Cerebellar nuclear complex (tissue), 1 donor: Measurements from ENCODE around the gene COL17A1.

Source experiments
- DNase-seq, 2 experiments: peaks; one replicate each; lab custom pipeline; 2025; lab: John Stamatoyannopoulos, UW

COL17A1 gene

GRCh38 chr10:104098358-104098925, 12.8 kb upstream of the COL17A1 start:
- no peak for DNase-seq

DNA sequence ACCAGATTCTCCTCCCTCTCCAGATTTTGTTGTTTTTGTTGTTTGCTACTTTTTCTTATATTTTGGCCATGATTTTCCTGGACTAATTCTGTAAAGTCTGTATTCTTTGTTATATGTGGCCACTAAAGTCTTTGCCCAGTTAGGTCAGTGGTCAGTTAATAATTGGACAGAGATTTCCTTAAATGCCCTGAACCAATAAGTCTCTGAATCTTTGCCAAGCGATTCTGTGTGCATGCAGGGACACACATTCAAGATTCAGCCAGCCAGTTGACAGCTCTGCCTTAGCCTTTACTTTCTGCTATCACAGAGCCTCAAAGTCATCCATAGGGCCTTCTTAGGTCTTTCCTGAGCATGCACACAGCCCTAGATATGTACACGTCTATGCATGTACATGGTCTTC, 11.0 kb upstream of the COL17A1 start:
- DNase-seq = no peak

GRCh38 chr10:104092749-104093148, 7.1 kb upstream of the COL17A1 start:
- DNase-seq = no peak

DNA sequence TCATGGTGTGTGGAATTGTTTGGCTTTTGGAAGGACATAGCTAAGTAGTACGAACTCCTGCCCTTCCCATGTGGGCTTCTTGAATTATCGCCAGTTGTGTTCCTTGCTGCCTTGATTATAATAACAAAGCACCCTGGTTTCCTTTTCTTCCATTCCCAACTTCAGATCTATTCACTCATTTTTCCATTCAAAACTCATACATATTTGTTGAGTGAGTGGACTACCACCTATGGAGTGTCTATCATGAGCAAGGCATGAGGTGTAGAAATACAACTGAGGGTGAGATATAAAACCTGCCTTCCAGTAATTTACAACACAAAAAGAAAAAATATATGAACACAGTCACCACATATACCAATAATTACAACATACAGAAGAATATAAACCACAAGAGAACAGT, 4.9 kb upstream of the COL17A1 start:
- DNase-seq = no peak

GRCh38 chr10:104089621-104090020, 3.9 kb upstream of the COL17A1 start:
- no peak for DNase-seq

DNA sequence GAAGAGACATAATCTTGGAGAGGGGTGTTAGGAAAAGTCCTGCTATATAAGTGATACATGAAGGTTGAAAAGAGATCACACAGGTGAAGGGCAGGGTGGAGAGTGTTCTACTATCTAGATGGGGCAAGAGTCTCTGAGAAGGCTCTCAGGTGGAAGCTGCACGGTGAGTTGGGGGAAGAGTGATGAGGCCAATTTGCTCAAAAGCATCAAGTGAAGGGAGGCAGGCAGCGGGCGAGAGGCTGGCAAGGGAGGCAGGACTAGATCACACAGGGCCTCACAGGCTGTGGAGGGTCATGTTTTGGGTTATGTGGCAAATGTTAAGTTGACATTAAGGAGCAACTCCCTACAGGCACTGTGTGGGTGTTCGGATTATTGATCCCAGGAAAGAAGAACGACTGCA, 2.6 kb upstream of the COL17A1 start:
- DNase-seq = no peak

DNA sequence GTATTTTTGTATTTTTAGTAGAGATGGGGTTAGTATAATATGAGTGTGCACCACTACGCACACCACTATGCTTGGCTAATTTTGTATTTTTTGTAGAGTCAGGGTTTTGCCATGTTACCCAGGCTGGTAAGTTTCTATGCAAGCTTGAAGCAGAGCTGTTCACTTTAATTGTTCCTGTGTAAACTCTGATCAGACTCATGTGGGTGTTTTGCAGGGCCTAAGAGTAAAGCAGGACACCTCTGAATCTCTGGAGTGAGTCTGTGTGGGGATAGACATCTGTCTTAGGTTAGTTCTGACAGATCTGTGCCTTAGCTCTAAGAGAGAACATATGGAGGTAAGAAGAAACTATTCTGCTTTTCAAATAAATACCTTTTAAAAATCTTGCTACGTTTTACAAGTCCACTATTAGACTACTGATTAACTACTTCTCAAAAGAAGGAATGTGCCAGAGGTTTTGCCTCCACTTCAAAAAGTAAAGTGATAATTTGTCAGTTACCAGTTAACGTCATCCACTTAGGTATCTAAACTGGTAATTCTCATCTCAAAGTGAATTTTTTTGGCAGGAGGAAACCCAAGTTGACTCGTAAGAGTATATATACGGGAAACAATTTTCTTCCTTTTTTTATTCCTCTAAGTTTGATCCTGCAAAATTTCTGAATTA, 1.1 kb downstream of the COL17A1 start:
- no peak for DNase-seq

- no peak for DNase-seq
Observed at GRCh38 chr10:104081998-104082397, 3.7 kb downstream of the COL17A1 start.

DNA sequence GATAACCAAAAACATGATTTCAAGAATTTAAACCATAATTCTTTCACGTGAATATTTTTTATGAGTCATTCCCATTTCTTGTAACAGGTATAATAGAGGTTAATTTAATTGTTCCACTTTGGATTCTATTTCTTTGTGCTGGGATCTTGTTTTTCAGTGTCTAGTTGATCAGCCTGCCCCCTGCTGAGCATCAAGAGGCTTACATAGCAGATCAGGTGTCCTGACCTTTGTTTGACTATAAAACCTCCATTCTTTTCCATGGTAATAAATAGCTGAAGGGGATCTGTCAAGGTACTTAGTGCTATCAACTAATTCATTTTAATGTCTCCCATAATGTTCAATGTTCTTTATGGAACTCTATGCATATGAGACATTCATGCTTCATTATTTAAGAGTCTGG, 4.9 kb downstream of the COL17A1 start:
- DNase-seq = no peak

GRCh38 chr10:104077663-104078151, 8.0 kb downstream of the COL17A1 start:
- DNase-seq = no peak

DNA sequence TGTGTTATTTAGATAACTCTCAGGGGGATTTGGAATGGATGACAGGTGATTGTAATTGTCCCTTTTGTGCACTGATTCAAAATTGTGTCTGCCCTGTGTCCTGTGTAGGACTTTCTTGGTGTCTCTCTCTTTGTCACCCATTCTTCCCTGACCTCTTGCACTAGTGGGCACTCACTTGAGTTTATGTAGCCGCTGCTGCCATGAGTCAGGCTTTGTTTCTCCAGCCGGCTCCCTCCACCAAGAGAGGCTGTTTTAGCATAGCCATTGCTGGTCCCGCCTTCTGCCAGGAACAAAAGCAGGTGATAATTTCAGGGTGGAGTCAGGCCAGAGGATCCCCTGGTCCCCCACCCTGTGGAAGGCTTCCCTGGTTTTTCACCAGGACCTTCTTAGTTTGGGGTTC, 8.4 kb downstream of the COL17A1 start:
- DNase-seq = no peak

GRCh38 chr10:104076743-104077160, 8.9 kb downstream of the COL17A1 start:
- no peak for DNase-seq

DNA sequence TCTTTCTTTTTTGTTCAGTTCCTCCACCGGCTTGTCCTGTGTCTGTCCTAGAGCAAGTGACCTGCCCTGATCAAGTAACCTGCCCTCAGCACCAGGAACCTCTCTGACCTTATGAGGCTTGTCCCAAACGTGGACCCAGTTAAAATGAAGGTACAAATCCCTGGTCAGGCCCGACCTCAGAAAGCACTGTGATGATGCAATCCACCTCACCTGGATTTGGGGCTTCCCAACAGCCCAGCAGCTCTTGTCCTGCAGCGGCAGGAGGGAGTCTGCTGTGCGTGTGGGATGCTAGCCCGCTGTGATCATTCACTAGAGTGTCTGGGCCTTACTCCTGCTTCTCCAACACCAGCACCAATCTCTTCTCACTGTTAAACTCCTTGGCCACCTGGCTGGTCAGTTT, 11.2 kb downstream of the COL17A1 start:
- no peak for DNase-seq

DNA sequence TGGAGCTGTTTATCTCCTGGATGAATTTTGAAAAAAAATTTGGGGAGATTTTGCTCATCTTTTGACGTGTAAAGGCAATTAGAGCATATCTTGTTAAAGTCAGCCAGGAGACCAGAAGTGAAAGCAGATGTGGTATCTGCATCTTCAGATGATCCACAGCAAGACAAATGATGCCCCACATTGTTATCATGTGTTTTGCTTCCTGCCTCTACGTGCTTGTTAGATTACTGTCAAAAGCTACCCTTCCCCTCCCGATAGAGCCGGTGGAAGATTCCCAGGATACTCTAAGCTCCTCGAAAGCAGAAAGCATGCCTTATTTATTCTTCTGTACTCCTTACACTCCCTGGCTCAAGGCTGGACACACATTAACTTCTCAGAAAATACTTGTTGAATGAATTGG, 12.9 kb downstream of the COL17A1 start:
- DNase-seq = no peak

GRCh38 chr10:104069613-104070012, 16.1 kb downstream of the COL17A1 start:
- DNase-seq = no peak

GRCh38 chr10:104067525-104067924, 18.2 kb downstream of the COL17A1 start:
- DNase-seq = no peak

DNA sequence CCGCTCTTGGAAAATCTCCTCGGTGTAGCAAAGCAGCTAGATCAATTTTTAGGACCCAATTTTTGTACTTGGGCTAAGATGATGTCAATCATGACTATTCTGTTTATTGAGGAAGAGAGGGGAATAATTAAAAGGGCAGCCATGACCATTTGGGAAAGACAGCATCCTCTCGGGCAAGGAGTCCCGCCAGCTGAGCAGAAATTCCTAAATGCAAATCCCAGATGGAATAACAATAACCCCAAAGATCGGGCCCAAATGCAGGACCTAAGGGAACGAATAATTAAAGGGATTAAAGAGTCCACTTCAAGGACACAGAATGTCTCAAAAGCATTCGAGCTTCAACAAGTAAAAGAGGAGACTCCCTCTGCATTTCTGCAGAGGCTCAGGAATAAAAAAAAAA, 18.7 kb downstream of the COL17A1 start:
- DNase-seq = no peak

- DNase-seq = no peak
Observed at GRCh38 chr10:104065748-104066147, 19.9 kb downstream of the COL17A1 start.

DNA sequence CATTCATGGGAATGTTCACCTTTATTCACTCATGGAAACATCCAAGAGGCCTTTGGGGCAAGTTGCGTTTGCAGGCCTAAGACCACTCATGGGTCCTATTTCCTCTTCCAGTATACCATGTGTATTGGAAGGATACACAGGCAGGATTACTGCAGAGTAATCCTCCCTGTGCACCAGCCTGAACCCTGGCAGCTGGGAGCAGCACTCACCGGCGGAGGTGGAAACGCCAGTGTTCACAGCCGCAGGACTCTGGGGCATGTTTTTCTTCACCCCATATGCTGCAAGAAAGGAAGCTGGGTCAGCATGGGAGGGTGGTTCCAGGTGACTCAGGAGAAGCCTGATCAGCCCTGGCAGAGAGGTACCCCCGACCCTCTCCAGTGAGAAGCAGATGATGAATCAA, 24.5 kb downstream of the COL17A1 start:
- DNase-seq = no peak

- DNase-seq = no peak
Observed at GRCh38 chr10:104059364-104059763, 26.3 kb downstream of the COL17A1 start.

- DNase-seq = no peak
Observed at GRCh38 chr10:104057717-104058116, 28.0 kb downstream of the COL17A1 start.

DNA sequence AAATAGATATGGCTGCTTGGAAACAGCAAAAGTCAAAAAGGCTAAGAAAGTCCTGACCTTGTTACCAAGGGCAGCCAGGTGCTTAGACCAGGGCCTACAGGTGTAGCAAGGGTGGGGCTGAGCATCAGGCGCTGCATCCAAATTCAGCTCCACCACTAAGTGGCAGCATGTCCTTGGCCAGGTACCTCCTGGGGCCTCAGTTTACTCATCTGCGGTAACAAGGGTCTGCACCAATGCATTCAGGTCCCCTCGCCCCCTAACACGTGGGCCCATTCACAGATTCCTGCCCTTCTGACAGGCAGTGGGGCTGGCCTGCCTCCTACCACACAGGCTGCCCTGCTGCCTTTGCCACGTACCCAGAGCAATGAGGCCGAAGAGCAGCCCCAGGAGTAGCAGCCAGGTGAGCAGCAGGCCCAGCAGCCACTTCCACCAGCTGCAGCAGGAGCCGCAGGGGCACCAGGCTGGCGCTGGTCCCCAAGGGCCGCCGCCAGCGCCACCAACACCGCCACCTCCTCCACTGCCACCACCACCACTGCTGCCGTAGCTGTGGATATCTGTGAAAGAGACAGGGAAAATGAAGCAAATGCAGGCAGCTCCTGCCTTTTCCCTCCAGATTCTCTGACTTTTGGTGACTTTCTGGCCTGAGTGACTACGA, 28.9 kb downstream of the COL17A1 start:
- DNase-seq = no peak

DNA sequence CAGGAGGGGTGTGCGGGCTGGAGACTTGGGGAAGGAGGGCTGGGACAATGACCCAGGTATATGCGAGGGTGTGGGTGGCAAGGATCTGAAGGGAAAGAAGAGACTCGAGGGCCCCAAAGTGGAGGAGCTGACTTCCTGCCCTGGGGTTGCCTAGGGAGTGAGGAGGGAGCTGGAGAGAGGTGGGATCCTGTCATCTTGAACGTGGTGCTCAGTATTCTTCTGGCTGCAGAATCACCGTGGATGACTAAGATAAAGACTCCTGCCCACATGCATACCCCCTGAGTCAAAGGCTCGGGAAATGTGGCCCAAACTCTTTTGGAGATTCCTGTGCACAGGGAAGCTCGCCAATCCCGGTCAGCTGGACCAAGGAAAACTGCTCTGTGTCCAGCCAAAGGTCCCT, 31.2 kb downstream of the COL17A1 start:
- DNase-seq = no peak
